ENCODE data around the gene NOD2. TPM values are rescaled to one million over a fixed set of nuclear protein-coding genes. Genes with fewer than 3 reads are reported as not detected.

NOD2 gene
- total RNA-seq, 1 experiment from 2014 or later = 0.70 TPM

- peak overlapping the region; percentile 93 for H3K27ac ChIP-seq
- H3K36me3 ChIP-seq (ENCODE audit: low read depth) = no peaks in the 10 kb centered on the region
- H3F3A ChIP-seq (ENCODE audit: insufficient read depth, low read depth) = peaks cover 37% of the 10 kb centered on the region
- H3K4me3 ChIP-seq = peak overlapping the region; percentile 63
- BruUV-seq (replicated peaks) = no TSS peak
- no peak; the same call in 1 of the 2 replicates for TF ChIP-seq CTCF (conservative IDR thresholded peaks at IDR 0.05)
- TF ChIP-seq EZH2 (IDR thresholded peaks at IDR 0.05; ENCODE audit: low read depth) = no peak
- peak overlapping the region; percentile 90 for H3K4me2 ChIP-seq
- no peaks in the 10 kb centered on the region for H3K9me3 ChIP-seq (ENCODE audit: insufficient read depth, low read depth)
- no peaks in the 10 kb centered on the region for H4K20me1 ChIP-seq (ENCODE audit: insufficient read depth)
- H3K27me3 ChIP-seq (ENCODE audit: insufficient read depth, low read depth) = no peaks in the 10 kb centered on the region
- CTCF ChIA-PET = interaction anchor here (0.6 to 1.8 kb wide), 4 partner anchors 40 to 351 kb away, joined by 3 to 9 read pairs (median 4); partner anchors contain the start of gene BRD7
- peak; percentile 77 to 90 for DNase-seq
- peaks cover 50% of the 10 kb centered on the region for H3K4me1 ChIP-seq (replicated peaks; ENCODE audit: insufficient read depth)
- POLR2A ChIA-PET (ENCODE audit: unreplicated experiment) = interaction anchor here (0.6 to 1.5 kb wide), 2 partner anchors 22 to 23 kb away, joined by 3 to 9 read pairs; partner anchors contain the start of gene CYLD
- intact Hi-C loops (cut with micrococcal nuclease; ENCODE audit: unreplicated experiment) = loop anchor here (1.0 to 5.0 kb wide), 2 partner anchors 22 to 42 kb away; no protein-coding TSS in a partner anchor
- peak overlapping the region; percentile 79 for H2AFZ ChIP-seq
- H3K9me2 ChIP-seq (ENCODE audit: insufficient read depth) = no peaks in the 10 kb centered on the region
- no peaks in the 10 kb centered on the region for H3K79me2 ChIP-seq (ENCODE audit: low read depth)
Observed at GRCh38 chr16:50719401-50720337, 26.3 kb downstream of the NOD2 start.

- CTCF ChIA-PET = interaction anchor here (0.7 to 0.9 kb wide), 2 partner anchors 53 to 56 kb away, joined by 3 to 4 read pairs; no protein-coding TSS in a partner anchor
- intact Hi-C loops (cut with micrococcal nuclease; ENCODE audit: unreplicated experiment) = no loop called here
Observed at GRCh38 chr16:50721549-50722404, 28.4 kb downstream of the NOD2 start.

More at GRCh38 chr16:50721549-50722404, 28.4 kb downstream of the NOD2 start:
- H3K9me2 ChIP-seq (ENCODE audit: insufficient read depth) = no peaks in the 10 kb centered on the region
- H2AFZ ChIP-seq = no peak overlapping the region
- no peaks in the 10 kb centered on the region for H4K20me1 ChIP-seq (ENCODE audit: insufficient read depth)
- H3K4me1 ChIP-seq (replicated peaks; ENCODE audit: insufficient read depth) = peaks cover 50% of the 10 kb centered on the region
- H3F3A ChIP-seq (ENCODE audit: insufficient read depth, low read depth) = peaks cover 37% of the 10 kb centered on the region
- no peaks in the 10 kb centered on the region for H3K79me2 ChIP-seq (ENCODE audit: low read depth)
- TF ChIP-seq CTCF (conservative IDR thresholded peaks at IDR 0.05) (no peak), EZH2 (IDR thresholded peaks at IDR 0.05; ENCODE audit: low read depth) (no peak)
- H3K4me2 ChIP-seq = peak overlapping the region; percentile 16
- no peaks in the 10 kb centered on the region for H3K27me3 ChIP-seq (ENCODE audit: insufficient read depth, low read depth)
- BruUV-seq (replicated peaks) = no TSS peak
- peak overlapping the region; percentile 93 for H3K27ac ChIP-seq
- no peaks in the 10 kb centered on the region for H3K9me3 ChIP-seq (ENCODE audit: insufficient read depth, low read depth)
- peak in 1 of 2 experiments; percentile 97 for DNase-seq
- POLR2A ChIA-PET (ENCODE audit: unreplicated experiment) = interaction anchor here (0.6 kb wide), 1 partner anchor 93 kb away, joined by 4 read pairs; no protein-coding TSS in a partner anchor
- no peaks in the 10 kb centered on the region for H3K36me3 ChIP-seq (ENCODE audit: low read depth)
- no peak overlapping the region for H3K4me3 ChIP-seq
